Prostate gland (tissue), 2 donors: Measurements from ENCODE around the gene AFF3.

Source experiments
- POLR2A ChIP-seq: fragments of 450-650 bp; IDR thresholded peaks from one replicate; pipeline ENCODE4 v1.6.1; 2016; ENCODE audit warnings: antibody characterized with exemption, mild to moderate bottlenecking
- POLR2AphosphoS5 ChIP-seq: sonication (generic); formaldehyde crosslinking; IDR thresholded peaks from one replicate; pipeline ENCODE4 v1.6.1; 2017; ENCODE audit warnings: antibody characterized with exemption
- TF ChIP-seq, protein P1 (sequence below), 4 experiments: fragments of 200-600 bp in 2 of 4; fragments of 450-650 bp in 2 of 4; sonication (generic) in 2 of 4; IDR thresholded peaks; 1 replicate in 3 of 4; 2 replicates in 1 of 4; pipeline ENCODE4 v1.5.1; 2016 to 2019; ENCODE audit warnings: antibody characterized with exemption in 4 of 4, mild to moderate bottlenecking in 2 of 4, moderate library complexity in 2 of 4

DNA sequence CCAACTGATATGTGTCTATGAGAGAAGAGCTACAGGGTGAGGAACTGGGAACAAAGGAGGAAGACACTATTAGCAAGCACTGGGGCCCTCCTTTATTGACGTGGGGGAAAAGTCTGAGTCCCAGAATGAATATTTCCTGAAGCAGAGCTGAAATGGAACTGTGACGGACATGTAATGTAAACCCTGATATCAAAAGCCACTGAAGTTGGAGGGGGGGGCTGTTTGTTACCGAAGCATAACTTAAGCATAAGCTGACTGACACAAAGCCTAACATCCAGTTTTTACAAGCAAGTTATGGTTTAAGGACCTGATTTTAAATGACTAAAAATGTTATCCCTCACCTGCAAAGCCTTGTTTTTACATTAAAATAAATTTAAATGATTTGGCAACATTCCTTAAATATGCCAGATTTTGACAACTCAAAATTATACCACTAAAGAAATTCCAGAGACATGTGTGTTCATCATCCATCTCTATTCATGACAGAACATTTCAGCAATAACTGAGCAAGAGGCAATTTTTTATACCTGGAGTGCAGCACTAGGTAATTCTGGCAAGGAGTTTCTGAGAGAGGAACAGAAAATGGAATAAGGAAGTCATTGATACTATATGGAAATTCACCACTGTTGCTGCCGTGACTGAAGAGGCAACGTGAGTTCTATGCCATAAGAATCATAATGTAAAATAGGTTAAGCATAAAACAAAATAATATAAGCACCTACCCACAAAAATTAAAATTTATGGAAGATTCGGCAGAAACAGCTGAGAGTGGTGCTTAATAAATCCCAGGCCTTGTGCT is 186.0 kb downstream of the AFF3 start:
- TF ChIP-seq, protein P1, sequence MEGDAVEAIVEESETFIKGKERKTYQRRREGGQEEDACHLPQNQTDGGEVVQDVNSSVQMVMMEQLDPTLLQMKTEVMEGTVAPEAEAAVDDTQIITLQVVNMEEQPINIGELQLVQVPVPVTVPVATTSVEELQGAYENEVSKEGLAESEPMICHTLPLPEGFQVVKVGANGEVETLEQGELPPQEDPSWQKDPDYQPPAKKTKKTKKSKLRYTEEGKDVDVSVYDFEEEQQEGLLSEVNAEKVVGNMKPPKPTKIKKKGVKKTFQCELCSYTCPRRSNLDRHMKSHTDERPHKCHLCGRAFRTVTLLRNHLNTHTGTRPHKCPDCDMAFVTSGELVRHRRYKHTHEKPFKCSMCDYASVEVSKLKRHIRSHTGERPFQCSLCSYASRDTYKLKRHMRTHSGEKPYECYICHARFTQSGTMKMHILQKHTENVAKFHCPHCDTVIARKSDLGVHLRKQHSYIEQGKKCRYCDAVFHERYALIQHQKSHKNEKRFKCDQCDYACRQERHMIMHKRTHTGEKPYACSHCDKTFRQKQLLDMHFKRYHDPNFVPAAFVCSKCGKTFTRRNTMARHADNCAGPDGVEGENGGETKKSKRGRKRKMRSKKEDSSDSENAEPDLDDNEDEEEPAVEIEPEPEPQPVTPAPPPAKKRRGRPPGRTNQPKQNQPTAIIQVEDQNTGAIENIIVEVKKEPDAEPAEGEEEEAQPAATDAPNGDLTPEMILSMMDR (IDR thresholded peaks at IDR 0.05), result no peak
- TF ChIP-seq POLR2AphosphoS5 (no peak), POLR2A (no peak)
